HG03342 (cell line): ENCODE data around the gene MCAT.

Source experiments
- ATAC-seq: cut with Tn5 transposase; IDR thresholded peaks from one replicate; pipeline ENCODE4 v1.9.1; 2021; ENCODE audit warnings: mild to moderate bottlenecking, moderate library complexity; ENCODE audit not compliant: unreplicated experiment

MCAT gene

DNA sequence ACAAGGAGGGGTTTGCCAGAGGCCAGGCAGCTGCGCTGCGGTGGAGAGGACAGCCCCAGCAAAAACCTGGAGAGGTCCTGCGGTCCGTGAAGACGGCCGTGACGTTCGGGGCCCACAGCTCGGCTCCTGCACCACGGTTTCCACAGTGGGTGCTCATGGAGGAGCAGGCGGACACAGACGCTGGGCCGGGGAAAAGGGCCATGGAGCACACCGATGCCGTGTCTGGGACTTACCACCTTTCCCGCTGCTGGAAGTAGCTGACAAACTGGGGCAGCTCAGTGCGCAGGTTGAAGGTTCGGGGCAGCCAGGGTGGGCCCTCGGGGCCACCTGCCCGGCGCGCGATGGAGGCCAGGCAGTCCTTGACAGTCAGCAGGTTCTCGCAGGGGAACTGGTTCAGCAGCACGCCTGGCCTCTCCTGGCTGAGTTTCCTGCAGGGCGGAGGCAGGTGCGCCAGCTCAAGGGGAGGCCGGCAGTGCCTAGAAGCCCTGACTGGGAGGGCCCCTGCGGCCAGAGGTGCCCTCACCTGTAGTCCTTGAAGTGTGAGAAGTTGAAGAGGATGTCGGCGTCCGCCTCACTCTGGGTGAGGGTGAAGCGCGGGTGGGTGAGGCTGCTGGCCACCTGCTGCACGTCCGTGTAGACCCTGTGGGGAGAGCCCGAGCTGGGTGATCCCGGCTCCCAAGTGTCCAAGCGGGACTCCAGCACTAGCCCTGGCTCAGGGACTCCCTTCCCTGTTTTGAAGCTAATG lies 30.9 kb upstream of the MCAT start:
- no peak for ATAC-seq

DNA sequence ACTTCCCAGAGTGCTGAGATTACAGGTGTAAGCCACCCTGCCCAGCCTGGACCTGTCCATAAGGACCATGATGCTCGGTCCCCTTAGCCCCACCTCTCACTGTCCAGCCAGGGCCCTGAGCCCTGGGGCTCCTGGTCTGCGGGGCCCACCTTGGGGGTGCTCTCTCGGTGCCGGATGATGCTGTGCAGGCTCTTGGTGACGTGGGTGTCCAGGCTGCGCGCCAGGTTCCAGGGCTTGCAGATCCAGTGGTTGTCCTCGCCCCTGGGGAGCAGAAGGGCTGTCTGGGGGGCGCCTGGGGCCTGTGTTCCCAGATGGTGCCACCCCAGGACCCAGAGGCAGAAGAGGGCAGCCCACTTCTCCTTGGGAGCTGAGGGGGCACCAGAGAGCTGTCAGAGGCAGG lies 30.4 kb upstream of the MCAT start:
- no peak for ATAC-seq

DNA sequence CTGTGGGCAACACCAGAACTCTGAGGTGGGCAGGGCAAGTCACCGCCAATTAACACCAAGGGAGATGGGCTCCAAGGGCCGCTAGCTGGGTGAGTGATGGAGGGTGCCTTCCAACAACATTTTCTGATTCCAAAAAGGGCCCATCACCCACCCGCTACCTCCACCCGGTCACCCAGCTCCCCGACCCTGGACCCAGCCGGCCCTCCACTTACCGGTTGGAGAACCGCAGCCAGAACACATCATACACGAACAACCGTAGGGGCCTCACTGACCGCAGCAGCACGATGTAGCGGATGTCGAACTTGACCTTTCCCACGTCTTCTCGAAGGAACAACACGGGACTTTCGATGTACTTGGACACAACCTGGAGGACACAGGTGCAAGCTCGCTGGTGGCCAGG lies 29.0 kb upstream of the MCAT start:
- ATAC-seq, result no peak

DNA sequence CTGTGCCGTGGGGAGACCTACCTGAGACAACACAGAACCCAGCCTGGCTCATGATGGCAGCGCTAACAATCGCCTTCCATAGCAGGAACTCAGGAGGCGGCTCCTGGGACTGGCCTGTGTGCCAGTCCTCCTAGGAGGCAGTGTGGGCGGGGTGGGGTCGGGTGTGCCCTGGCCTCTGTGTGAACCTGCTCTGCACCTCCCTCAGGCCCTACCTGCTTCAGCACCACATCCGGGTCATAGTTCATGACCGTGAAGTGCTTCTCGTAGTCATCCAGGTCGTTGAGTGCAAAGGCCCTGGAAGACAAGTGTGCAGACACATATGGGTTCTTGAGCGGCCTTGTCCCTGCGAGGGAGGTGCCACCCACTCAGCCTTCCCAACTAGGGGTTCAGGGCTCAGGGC lies 28.4 kb upstream of the MCAT start:
- no peak for ATAC-seq

DNA sequence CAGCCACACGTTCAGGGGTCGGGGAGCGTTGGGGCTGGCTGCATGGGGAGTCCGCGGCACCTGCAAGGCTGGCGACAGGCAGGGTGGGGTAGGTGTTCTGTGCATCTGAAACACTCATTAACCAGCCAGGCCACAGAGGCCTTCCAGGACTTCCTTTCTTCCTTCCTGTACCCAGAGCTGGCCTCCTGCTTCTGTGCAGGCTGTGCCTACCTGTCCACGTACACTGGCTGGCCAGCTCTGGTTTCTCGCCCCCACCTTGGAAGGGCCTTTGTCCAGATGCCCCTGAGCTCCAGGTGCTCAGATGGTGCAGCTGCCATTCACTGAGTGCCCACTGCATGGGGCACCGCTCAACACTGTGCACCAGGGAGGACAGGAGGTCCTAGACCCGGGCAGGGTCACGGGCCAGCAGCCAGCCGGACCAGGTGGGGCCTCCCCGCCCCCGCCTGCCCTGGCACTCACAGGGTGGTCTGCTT lies 27.9 kb upstream of the MCAT start:
- ATAC-seq, result no peak

DNA sequence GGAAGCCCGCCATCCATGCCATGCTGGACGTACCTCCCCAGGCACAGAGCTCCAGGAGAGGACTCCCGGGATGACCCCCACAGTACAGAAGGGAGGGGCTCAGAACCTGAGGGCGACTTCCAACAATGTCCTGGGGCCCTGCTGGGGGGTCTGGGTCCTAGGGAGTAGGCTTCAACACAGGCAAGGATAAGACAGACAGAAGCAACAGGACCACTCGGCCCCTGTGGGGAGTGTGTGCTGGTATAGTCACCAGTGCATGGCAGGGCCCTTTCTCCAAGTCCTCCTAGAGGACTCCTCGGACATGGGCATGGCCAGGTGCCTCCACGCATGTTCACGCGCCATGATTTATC lies 26.9 kb upstream of the MCAT start:
- no peak for ATAC-seq

DNA sequence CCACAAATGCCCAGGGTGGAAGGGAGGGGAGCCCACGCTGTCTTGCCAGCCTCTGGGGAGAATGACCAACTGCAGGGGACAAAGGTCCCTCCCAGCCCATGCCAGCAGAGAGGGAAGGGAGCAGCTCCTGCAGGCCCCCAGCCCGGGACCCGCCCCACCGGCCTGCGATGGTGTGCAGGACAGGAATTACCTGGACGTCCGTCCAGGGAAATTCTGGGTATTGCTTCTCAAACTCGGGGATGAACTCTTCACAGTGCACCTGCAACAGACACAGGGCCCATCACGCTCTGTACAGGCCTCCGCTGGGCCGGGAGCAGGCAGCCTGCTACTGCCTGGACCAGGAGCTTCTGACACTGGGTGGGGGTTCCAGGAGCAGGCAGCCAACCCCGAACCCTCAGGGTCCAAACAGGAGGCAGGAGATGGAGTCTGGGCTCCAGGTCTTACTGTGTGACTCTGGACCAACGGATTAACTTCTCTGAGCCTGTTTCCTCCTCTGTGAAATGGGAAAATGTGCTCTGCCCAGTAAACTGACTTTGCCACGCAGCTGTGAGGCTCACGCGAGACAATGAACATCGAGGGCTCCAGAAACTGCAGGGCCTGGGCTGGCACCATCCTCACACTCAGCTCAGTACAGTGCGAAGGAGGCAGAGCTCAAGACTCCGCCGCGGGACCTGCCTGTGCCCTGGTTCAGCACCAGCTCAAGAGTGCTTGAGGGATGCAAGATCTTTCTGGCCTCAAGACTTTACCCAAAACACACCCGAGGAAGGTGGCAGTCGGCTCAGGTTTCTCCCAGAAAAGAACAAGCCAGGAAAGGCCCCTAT lies 26.3 kb upstream of the MCAT start:
- ATAC-seq, result no peak

DNA sequence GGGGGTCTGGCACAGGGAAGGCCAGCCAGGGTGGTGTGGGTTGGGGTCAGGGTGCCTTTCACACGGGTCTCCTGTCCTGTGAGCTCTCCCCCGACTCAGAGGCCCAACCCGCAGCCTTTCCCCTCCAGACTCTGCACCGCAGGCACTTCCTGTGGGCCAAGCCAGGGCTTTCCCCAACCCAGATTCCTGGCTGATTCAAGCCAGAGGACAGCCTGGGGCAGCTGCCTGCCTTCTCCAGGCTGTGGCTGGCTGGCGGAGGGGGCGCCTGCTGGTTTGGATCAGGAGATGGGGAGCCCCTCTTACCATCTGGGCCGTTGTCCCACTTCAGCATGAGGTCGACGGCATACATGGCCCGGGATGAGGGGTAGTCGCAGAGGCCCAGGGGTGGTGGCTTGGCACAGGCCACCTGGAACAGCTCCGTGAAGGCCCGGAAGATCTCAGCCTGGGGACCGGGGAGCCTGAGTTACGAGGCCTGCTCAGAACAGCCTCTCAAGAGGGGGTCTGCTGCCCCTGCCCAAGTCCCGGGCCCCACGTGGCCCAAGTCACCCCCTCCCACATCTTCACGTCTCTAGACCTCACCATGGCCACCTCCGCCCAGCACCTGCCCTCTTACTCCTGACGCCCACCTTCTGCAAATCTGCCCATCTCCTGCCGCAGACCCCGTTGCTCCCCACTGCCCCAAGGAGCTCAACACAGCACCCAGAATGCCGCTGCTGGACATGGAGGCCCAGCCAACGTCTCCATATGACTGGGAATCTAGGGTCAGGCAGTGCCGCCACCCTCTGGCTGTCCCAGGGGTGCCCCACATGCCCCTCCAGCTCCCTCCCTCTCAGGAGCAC lies 25.5 kb upstream of the MCAT start:
- no peak for ATAC-seq

DNA sequence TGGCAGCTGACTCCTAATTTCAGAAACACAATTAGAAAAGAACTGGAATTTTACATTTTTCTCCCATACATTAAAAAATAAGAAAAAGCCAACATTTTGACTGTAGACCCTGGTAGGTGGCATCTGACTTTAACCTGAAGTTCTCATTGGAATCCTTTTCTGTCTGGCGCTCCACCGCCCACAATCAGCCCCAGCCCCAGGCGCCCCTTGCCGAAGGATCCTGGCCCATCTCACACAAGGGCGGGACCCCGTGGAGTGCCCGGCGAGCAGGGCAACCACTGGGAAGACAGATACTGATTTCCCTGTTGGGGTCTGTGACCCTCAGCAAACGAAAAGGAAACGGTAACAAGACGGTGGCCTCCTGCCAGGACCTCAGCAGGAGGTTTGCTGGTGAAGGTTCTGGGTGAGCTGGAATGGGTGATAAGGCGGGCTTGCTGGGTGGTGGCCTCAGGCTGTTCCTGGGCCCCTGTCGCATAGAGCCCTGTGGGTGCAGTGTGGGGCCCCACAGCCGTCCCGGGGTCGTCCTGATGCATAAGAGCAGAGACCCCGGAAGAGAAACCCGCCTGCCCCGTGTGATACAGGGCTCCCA lies 23.9 kb upstream of the MCAT start:
- ATAC-seq, result no peak

DNA sequence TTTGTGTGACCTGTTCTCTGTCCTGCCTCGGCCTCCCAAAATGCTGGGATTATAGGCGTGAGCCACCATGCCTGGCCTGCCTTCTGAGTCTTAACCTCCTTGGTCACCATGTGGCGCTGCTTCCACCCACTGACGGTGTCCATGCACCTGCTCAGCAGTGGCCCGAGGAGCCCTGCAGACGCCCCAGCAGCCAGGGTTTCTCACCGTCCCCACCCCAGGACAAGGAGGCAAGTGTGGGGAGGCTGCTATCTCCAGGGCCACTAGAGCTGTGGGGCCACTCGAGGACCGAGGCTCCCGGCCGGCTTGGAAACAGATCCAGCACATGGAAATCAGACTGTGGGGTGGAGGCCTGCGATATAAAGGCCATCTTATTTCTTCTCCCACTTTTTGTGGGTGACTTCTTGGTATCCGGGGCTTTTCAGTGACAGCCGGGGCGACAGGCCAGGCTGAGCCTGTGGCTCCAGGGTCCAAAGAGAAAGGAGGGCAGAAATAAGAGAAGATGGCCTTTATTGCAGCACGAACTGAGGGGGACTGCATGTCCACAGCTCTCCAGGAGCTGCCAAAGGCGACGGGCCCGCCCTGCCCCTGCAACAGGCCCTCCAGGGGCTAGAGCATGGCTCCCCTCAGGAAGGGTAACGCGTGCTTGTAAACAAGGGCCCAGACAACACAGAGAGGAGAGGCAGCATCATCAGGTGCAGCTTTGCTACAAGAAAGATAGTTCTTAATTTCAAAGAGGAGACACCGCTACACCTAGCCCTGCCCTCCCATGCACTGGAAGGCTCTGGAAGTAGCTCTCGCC lies 23.1 kb upstream of the MCAT start:
- ATAC-seq, result no peak

DNA sequence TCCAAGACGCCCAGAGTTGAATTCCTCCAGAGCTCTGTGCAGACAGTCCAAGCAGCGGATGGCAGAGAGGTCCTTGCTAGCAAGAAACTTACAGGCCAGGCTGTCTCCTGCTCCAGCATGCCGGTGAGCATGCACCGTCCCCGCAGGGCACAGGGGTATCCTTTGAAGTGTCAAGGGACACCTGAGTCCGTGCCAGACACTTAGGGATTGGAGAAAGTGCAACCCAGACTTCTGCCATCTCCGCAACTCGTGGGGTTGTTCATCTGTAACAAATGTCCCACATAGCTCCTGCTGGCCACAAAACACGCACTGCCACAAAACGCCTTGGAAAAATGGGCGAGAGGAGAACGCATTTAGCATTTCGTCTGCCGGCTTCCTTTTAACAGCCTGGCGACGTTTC lies 21.4 kb upstream of the MCAT start:
- no peak for ATAC-seq

DNA sequence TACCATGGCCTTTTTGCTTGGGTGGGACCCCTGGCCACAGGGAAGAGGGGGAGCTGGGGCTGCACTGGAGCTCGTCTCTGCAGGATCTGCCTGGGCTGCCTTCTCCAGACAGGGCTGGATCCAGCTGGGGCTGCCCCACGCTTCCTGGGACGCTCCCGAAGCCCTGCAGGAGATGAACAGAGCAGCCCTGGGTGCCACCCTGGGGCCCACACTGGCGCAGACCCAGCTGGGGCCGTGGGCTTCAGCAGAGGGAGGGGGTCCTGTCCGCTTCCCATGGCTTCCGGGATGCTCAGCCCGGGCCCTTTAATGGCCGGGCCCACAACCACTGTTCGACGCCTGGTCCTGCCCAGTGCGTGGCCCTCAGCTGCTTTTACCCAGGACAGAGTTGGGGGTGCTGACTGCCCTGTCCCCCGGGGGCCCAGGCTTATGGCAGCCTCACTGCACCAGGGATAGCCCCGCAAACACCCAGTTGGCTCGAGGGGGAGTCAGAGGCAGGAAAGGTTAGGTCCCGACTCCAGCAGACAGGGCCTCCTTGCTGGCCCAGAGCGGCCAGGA lies 20.1 kb upstream of the MCAT start:
- ATAC-seq, result no peak

DNA sequence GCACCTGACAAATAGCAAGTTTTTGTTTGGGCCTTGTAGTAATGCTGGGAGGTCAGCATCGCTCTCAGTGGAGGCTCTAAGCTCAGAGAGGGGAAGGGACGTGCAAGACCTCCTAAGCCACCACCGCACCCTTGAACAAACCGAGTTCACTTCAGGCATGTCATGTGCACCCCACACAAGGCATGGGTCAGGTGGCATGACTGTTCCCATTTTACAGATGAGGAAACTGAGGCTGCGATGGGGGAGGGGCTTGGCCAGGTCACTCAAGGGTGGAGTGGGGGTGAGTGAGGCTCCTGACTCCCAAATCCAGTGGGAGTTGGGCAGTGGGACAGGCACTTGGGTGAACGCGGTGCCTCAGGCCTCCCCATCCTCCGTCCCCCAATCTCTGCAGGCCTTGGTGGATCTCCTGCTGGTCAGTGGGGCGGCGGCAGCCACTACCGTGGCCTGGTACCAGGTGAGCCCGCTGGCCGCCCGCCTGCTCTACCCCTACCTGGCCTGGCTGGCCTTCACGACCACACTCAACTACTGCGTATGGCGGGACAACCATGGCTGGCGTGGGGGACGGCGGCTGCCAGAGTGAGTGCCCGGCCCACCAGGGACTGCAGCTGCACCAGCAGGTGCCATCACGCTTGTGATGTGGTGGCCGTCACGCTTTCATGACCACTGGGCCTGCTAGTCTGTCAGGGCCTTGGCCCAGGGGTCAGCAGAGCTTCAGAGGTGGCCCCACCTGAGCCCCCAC lies 19.4 kb upstream of the MCAT start:
- no peak for ATAC-seq

DNA sequence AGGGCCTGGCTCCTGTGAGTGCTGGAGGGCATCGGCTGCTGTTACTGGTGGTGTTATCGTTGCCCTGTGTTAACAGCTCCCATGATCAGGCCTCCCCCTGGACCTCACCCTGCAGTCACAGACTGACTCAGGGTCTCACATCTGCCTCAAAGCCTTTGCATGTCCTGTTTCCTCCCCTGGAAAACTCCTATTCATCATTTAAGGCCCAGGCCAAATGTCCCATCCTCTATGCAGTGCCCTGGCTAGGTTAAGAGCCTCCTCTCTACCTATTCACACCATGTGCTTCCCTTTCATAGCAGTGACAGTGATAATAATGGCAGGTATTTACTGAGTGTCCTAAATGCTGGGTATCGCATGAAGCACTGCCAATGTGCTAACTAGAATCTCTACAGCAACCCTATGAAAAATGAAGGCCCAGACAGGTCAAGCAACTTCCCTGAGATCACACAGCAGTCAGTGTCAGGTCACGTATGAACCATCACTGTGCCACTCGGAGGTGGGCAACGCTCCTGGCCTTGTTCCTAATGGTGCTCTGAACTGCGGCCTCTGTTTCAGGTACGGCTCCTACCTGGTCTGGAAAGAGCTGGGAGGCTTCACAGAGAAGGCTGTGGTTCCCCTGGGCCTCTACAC lies 17.4 kb upstream of the MCAT start:
- ATAC-seq, result no peak

DNA sequence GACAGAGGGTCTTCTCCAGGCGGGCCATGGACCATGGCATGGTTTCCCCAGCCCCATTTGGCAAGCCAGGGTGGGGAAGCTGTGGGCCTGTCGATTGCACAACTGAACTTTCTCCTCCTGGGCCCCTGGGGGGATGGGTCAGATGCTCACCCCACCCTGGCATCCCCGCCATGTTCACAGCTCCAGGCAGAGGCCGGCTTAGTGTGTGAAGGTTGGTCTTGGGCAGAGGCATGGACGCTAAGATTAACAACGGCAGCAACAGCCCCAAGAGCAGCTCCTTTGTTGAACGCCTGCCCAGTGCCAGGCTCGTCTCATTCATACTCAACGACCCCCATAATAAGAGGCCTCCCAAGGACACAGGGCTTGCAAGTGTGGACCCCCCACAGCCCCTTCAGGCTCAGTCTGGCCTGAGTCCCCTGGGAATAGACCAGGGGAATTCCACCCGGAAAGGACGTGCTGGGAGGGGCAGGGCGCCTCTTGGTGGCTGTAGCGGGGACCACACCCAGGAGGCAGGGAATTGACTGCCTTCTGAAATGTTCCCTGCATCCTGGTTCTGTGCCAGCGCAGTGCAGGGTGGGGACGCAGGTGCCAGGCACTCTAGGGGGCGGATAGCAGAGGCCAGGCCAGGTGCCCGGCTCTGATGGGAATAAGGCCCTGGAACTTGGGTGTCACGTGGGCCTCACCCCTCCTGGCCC lies 16.4 kb upstream of the MCAT start:
- no peak for ATAC-seq

DNA sequence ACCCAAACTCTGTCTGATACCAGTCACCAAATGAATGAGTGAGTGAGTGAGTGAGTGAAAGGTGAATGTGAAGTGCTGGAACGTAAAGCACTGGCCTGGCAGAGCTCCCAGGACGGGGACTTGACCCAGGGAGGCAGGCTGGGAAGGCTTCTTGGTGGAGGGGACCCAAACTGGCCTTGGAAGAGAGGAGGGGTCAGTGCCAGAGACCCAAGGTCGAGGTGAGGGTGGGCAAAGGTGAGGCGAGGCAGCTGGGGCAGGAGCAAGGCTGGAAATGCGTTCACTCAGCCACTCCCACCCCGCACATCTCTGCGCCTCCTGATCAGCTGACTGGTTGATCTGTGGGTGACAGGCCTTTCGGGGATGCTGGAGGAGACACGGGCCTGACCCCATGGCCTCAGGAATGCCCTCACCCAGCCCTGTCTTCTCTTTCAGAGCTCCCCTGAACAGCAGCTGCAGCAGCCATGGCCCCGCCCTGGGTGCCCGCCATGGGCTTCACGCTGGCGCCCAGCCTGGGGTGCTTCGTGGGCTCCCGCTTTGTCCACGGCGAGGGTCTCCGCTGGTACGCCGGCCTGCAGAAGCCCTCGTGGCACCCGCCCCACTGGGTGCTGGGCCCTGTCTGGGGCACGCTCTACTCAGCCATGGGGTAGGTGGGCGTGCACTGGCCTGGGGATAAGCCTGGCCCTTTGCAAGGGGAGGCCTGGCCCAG lies 15.7 kb upstream of the MCAT start:
- no peak for ATAC-seq

DNA sequence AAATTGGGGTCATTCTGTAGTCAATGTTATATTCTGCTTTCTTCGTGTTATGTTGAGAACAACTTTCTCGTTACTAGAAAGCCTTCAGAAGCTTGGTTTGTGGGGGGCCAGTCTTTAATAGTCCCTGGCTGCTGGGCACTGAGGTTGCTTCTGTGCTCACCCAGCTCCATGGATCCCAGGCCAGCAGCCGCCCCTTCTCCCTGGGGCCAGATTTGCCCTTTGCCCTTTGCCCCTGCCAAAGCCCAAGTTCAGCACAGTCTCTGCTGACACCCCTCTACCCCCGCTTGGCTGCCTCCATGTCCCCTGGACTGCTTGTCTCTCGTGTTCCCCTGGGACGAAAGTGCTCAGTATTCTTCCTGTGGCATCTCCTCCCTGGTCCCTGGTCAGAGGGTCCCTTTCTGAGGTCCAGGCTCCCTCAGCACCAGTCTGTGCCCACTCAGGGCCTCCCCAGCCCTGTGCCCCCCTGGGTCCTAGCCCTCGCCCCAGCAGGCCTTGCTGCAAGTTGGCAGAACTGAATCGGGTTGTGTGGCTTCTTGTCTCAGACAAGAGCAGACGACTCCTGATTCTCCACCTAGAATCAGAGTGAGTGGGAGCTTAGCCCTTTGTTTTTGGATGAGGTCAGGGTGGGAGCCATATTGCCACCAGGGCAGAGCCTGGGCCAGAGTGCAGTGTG lies 14.8 kb upstream of the MCAT start:
- no peak for ATAC-seq
